ENCODE data around the gene PCDHB2. TPM values are rescaled to one million over a fixed set of nuclear protein-coding genes. Genes with fewer than 3 reads are reported as not detected.
"Not testable (repeated sequence)": the region's sequence is repeated elsewhere in the genome, so short reads cannot be mapped to it uniquely, and the experiment has no call there.

The PCDHB2 gene
- total RNA-seq = 0.11 and 0.25 TPM in 2 replicates

GRCh38 chr5:141094481-141095262, at the start of gene PCDHB2:
Gene PCDHB2, plus strand, starts transcription at chr5:141094615. Its CDS starts 176 bp downstream, at chr5:141094791.
- no peak for DNase-seq (ENCODE audit: low spot score)
- no peaks in the 10 kb centered on the region for H3K4me1 Mint-ChIP-seq (ENCODE audit: low read depth)
- no peaks in the 10 kb centered on the region for H3K36me3 Mint-ChIP-seq (ENCODE audit: low read depth)
- peak within 1 kb of the TSS; percentile 57 for H3K4me3 Mint-ChIP-seq (ENCODE audit: low read depth)
- intact Hi-C loops (cut with micrococcal nuclease) = no loop called here
- H3K27me3 Mint-ChIP-seq (ENCODE audit: low read depth) = peaks cover 4% of the 10 kb centered on the region
- no peak within 1 kb of the TSS for H3K27ac Mint-ChIP-seq
- H3K9me3 Mint-ChIP-seq = peaks cover 32% of the 10 kb centered on the region

GRCh38 chr5:141050622-141051520, 43.5 kb upstream of the PCDHB2 start, which contains the start of gene PCDHB1:
Gene PCDHB1, plus strand, starts transcription at chr5:141051374. Its CDS starts 97 bp downstream, at chr5:141051471.
- H3K36me3 Mint-ChIP-seq (ENCODE audit: low read depth) = no peaks in the 10 kb centered on the region
- peaks cover 20% of the 10 kb centered on the region for H3K9me3 Mint-ChIP-seq
- no peak for DNase-seq (ENCODE audit: low spot score)
- H3K27ac Mint-ChIP-seq = no peak within 1 kb of the TSS
- H3K4me1 Mint-ChIP-seq (ENCODE audit: low read depth) = no peaks in the 10 kb centered on the region
- intact Hi-C loops (cut with micrococcal nuclease) = no loop called here
- H3K4me3 Mint-ChIP-seq (ENCODE audit: low read depth) = no peak within 1 kb of the TSS
- H3K27me3 Mint-ChIP-seq (ENCODE audit: low read depth) = no peaks in the 10 kb centered on the region

- no peak overlapping the region for H3K27ac Mint-ChIP-seq
- no peaks in the 10 kb centered on the region for H3K36me3 Mint-ChIP-seq (ENCODE audit: low read depth)
- peaks cover 20% of the 10 kb centered on the region for H3K9me3 Mint-ChIP-seq
- no peak overlapping the region for H3K4me3 Mint-ChIP-seq (ENCODE audit: low read depth)
- H3K4me1 Mint-ChIP-seq (ENCODE audit: low read depth) = no peaks in the 10 kb centered on the region
- intact Hi-C loops (cut with micrococcal nuclease) = no loop called here
- H3K27me3 Mint-ChIP-seq (ENCODE audit: low read depth) = no peaks in the 10 kb centered on the region
- no peak for DNase-seq (ENCODE audit: low spot score)
Observed at GRCh38 chr5:141051521-141051866, 42.9 kb upstream of the PCDHB2 start.

- no peak for DNase-seq (ENCODE audit: low spot score)
- H3K4me3 Mint-ChIP-seq (ENCODE audit: low read depth) = no peak overlapping the region
- intact Hi-C loops (cut with micrococcal nuclease) = no loop called here
Observed at GRCh38 chr5:141077826-141078225, 16.6 kb upstream of the PCDHB2 start.

GRCh38 chr5:141082228-141082627, 12.2 kb upstream of the PCDHB2 start:
- H3K27ac Mint-ChIP-seq = no peak overlapping the region
- peaks cover 20% of the 10 kb centered on the region for H3K9me3 Mint-ChIP-seq
- no peak overlapping the region for H3K4me3 Mint-ChIP-seq (ENCODE audit: low read depth)
- no peaks in the 10 kb centered on the region for H3K27me3 Mint-ChIP-seq (ENCODE audit: low read depth)
- intact Hi-C loops (cut with micrococcal nuclease) = no loop called here
- H3K36me3 Mint-ChIP-seq (ENCODE audit: low read depth) = no peaks in the 10 kb centered on the region
- DNase-seq (ENCODE audit: low spot score) = no peak
- H3K4me1 Mint-ChIP-seq (ENCODE audit: low read depth) = peaks cover 5% of the 10 kb centered on the region

More at GRCh38 chr5:141077826-141078225, 16.6 kb upstream of the PCDHB2 start:
- Mint-ChIP-seq H3K4me1 (ENCODE audit: low read depth) (no peaks in the 10 kb centered on the region), H3K27ac (no peak overlapping the region), H3K36me3 (ENCODE audit: low read depth) (no peaks in the 10 kb centered on the region), H3K9me3 (peaks cover 18% of the 10 kb centered on the region), H3K27me3 (ENCODE audit: low read depth) (no peaks in the 10 kb centered on the region)

- DNase-seq (ENCODE audit: low spot score) = peak; percentile 11
- Mint-ChIP-seq H3K4me3 (ENCODE audit: low read depth) (peak overlapping the region; percentile 82), H3K9me3 (peaks cover 15% of the 10 kb centered on the region), H3K27me3 (ENCODE audit: low read depth) (no peaks in the 10 kb centered on the region), H3K36me3 (ENCODE audit: low read depth) (no peaks in the 10 kb centered on the region), H3K27ac (no peak overlapping the region), H3K4me1 (ENCODE audit: low read depth) (peaks cover 5% of the 10 kb centered on the region)
- intact Hi-C loops (cut with micrococcal nuclease) = no loop called here
Observed at GRCh38 chr5:141084487-141084989, 9.9 kb upstream of the PCDHB2 start.

GRCh38 chr5:141095263-141095641, 837 bp downstream of the PCDHB2 start:
- Mint-ChIP-seq H3K27ac (no peak overlapping the region), H3K4me3 (ENCODE audit: low read depth) (no peak overlapping the region), H3K9me3 (peaks cover 38% of the 10 kb centered on the region), H3K4me1 (ENCODE audit: low read depth) (peaks cover 1% of the 10 kb centered on the region), H3K27me3 (ENCODE audit: low read depth) (peaks cover 4% of the 10 kb centered on the region), H3K36me3 (ENCODE audit: low read depth) (no peaks in the 10 kb centered on the region)
- no peak for DNase-seq (ENCODE audit: low spot score)
- intact Hi-C loops (cut with micrococcal nuclease) = no loop called here

GRCh38 chr5:141096181-141096580, 1.8 kb downstream of the PCDHB2 start:
- H3K27ac Mint-ChIP-seq; H3K27me3 Mint-ChIP-seq (ENCODE audit: low read depth); DNase-seq (ENCODE audit: low spot score); H3K36me3 Mint-ChIP-seq (ENCODE audit: low read depth); H3K4me1 Mint-ChIP-seq (ENCODE audit: low read depth); intact Hi-C loops (cut with micrococcal nuclease); H3K4me3 Mint-ChIP-seq (ENCODE audit: low read depth): not testable (repeated sequence)
- peaks cover 46% of the 10 kb centered on the region for H3K9me3 Mint-ChIP-seq

- H3K4me3 Mint-ChIP-seq (ENCODE audit: low read depth); DNase-seq (ENCODE audit: low spot score); H3K27me3 Mint-ChIP-seq (ENCODE audit: low read depth); H3K36me3 Mint-ChIP-seq (ENCODE audit: low read depth); intact Hi-C loops (cut with micrococcal nuclease); H3K4me1 Mint-ChIP-seq (ENCODE audit: low read depth); H3K27ac Mint-ChIP-seq: not testable (repeated sequence)
- peaks cover 46% of the 10 kb centered on the region for H3K9me3 Mint-ChIP-seq
Observed at GRCh38 chr5:141096586-141096985, 2.2 kb downstream of the PCDHB2 start.

GRCh38 chr5:141100243-141100805, 5.9 kb downstream of the PCDHB2 start, which contains the start of gene PCDHB3:
Gene PCDHB3, plus strand, starts transcription at chr5:141100473. Its CDS starts 177 bp downstream, at chr5:141100650.
- Mint-ChIP-seq H3K4me1 (ENCODE audit: low read depth) (peaks cover 3% of the 10 kb centered on the region), H3K4me3 (ENCODE audit: low read depth) (no peak within 1 kb of the TSS), H3K27me3 (ENCODE audit: low read depth) (no peaks in the 10 kb centered on the region), H3K9me3 (peaks cover 31% of the 10 kb centered on the region), H3K36me3 (ENCODE audit: low read depth) (no peaks in the 10 kb centered on the region), H3K27ac (no peak within 1 kb of the TSS)
- intact Hi-C loops (cut with micrococcal nuclease) = no loop called here
- DNase-seq (ENCODE audit: low spot score) = no peak

- intact Hi-C loops (cut with micrococcal nuclease) = no loop called here
- Mint-ChIP-seq H3K36me3 (ENCODE audit: low read depth) (no peaks in the 10 kb centered on the region), H3K4me1 (ENCODE audit: low read depth) (peaks cover 3% of the 10 kb centered on the region), H3K27ac (no peak overlapping the region), H3K9me3 (peaks cover 27% of the 10 kb centered on the region), H3K27me3 (ENCODE audit: low read depth) (no peaks in the 10 kb centered on the region), H3K4me3 (ENCODE audit: low read depth) (no peak overlapping the region)
- DNase-seq (ENCODE audit: low spot score) = no peak
Observed at GRCh38 chr5:141101059-141101458, 6.6 kb downstream of the PCDHB2 start.

GRCh38 chr5:141102070-141102469, 7.7 kb downstream of the PCDHB2 start:
- H3K9me3 Mint-ChIP-seq = peaks cover 29% of the 10 kb centered on the region
- not testable (repeated sequence) for H3K27me3 Mint-ChIP-seq (ENCODE audit: low read depth); H3K27ac Mint-ChIP-seq

More at GRCh38 chr5:141102070-141102469, 7.7 kb downstream of the PCDHB2 start:
- intact Hi-C loops (cut with micrococcal nuclease); DNase-seq (ENCODE audit: low spot score); H3K36me3 Mint-ChIP-seq (ENCODE audit: low read depth); H3K4me1 Mint-ChIP-seq (ENCODE audit: low read depth); H3K4me3 Mint-ChIP-seq (ENCODE audit: low read depth): not testable (repeated sequence)
